SK-N-SH (cell line): ENCODE results near the gene BGN.

Experiments used
- CTCF ChIP-seq: fragments of 200-600 bp; sonication (generic); IDR thresholded peaks from 2 replicates; pipeline ENCODE4 v1.6.1; 2017; ENCODE audit warnings: antibody characterized with exemption, mild to moderate bottlenecking, moderate library complexity
- ELF1 ChIP-seq: IDR thresholded peaks from 2 replicates; pipeline ENCODE4 v1.4.0; 2012
- EP300 ChIP-seq, 2 experiments: IDR thresholded peaks; 2 replicates each; pipeline versions ENCODE4 v1.4.0 to v1.6.1; 2012; ENCODE audit warnings: borderline replicate concordance in 1 of 2, low read depth in 1 of 2, low read length in 1 of 2
- FOXM1 ChIP-seq: IDR thresholded peaks from 2 replicates; pipeline ENCODE4 v1.4.0; 2012; ENCODE audit warnings: low read depth, mild to moderate bottlenecking
- GABPA ChIP-seq: IDR thresholded peaks from 2 replicates; pipeline ENCODE4 v1.4.0; 2012; ENCODE audit warnings: low read depth, mild to moderate bottlenecking
- IRF3 ChIP-seq: fragments of 150-350 bp; IDR thresholded peaks from 2 replicates; pipeline ENCODE4 v1.6.1; 2016; ENCODE audit warnings: mild to moderate bottlenecking, low read depth, low read length
- MAX ChIP-seq: IDR thresholded peaks from 2 replicates; pipeline ENCODE4 v1.4.0; 2012; ENCODE audit warnings: low read depth
- POLR2AphosphoS5 ChIP-seq: IDR thresholded peaks from 2 replicates; pipeline ENCODE4 v1.6.1; 2012; ENCODE audit warnings: low read depth, low read length
- SMC3 ChIP-seq: IDR thresholded peaks from 2 replicates; pipeline ENCODE4 v1.6.1; 2012; ENCODE audit warnings: low read depth, low read length, improper control_type of control experiment
- YY1 ChIP-seq: IDR thresholded peaks from 2 replicates; pipeline ENCODE4 v1.4.0; 2012; ENCODE audit warnings: low read depth, mild to moderate bottlenecking
- TF ChIP-seq, protein P1 (sequence below): IDR thresholded peaks from 2 replicates; pipeline ENCODE4 v1.6.1; 2012; ENCODE audit warnings: mild to moderate bottlenecking, low read depth, low read length, moderate library complexity
- TF ChIP-seq, protein P2 (sequence below): IDR thresholded peaks from 2 replicates; pipeline ENCODE4; 2012

GRCh38 chrX:153498453-153498852 is 3.7 kb downstream of the BGN start:
- TF ChIP-seq CTCF (no peak), IRF3 (no peak), MAX (no peak), SMC3 (no peak), FOXM1 (no peak), POLR2AphosphoS5 (no peak), GABPA (no peak), YY1 (no peak), ELF1 (no peak), EP300 (IDR thresholded peaks at IDR 0.05; ENCODE audit: borderline replicate concordance in 1 of 2, low read depth in 1 of 2, low read length in 1 of 2) (no peak)
- TF ChIP-seq, protein P1, sequence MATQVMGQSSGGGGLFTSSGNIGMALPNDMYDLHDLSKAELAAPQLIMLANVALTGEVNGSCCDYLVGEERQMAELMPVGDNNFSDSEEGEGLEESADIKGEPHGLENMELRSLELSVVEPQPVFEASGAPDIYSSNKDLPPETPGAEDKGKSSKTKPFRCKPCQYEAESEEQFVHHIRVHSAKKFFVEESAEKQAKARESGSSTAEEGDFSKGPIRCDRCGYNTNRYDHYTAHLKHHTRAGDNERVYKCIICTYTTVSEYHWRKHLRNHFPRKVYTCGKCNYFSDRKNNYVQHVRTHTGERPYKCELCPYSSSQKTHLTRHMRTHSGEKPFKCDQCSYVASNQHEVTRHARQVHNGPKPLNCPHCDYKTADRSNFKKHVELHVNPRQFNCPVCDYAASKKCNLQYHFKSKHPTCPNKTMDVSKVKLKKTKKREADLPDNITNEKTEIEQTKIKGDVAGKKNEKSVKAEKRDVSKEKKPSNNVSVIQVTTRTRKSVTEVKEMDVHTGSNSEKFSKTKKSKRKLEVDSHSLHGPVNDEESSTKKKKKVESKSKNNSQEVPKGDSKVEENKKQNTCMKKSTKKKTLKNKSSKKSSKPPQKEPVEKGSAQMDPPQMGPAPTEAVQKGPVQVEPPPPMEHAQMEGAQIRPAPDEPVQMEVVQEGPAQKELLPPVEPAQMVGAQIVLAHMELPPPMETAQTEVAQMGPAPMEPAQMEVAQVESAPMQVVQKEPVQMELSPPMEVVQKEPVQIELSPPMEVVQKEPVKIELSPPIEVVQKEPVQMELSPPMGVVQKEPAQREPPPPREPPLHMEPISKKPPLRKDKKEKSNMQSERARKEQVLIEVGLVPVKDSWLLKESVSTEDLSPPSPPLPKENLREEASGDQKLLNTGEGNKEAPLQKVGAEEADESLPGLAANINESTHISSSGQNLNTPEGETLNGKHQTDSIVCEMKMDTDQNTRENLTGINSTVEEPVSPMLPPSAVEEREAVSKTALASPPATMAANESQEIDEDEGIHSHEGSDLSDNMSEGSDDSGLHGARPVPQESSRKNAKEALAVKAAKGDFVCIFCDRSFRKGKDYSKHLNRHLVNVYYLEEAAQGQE, result no peak
- TF ChIP-seq, protein P2, sequence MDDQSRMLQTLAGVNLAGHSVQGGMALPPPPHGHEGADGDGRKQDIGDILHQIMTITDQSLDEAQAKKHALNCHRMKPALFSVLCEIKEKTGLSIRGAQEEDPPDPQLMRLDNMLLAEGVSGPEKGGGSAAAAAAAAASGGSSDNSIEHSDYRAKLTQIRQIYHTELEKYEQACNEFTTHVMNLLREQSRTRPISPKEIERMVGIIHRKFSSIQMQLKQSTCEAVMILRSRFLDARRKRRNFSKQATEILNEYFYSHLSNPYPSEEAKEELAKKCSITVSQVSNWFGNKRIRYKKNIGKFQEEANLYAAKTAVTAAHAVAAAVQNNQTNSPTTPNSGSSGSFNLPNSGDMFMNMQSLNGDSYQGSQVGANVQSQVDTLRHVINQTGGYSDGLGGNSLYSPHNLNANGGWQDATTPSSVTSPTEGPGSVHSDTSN, result no peak
